ENCODE data around the gene MCRIP1. TPM values are rescaled to one million over a fixed set of nuclear protein-coding genes. Genes with fewer than 3 reads are reported as not detected.

The MCRIP1 gene
- total and polyA plus RNA-seq, 2 of the 4 experiments (the other 2 are of a cell fraction): 56.5 to 164 TPM

DNA sequence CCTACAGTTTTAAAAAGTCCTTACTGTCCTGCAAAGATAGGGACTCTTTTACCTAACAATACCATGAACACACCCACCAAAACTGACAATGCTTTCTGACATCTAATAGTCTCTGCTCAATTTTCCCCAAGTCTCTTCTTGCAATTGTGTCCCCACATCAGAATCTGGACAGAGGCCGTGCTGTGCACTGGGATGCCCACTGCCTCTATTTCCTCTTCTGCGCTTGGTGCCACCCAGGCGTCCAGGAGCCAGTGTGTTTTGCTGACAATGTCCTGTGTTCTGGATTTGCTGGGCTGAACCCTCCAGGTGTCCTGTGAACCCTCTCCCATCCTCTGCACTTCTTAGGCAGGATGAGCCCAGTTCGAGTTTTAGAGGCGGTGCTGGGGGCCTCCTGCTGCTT lies 44.5 kb upstream of the MCRIP1 start:
- dilution Hi-C loops (cut with HindIII; ENCODE audit: low sequenced_read_pairs, unreplicated experiment): no loop called here
- CTCF ChIA-PET: no interaction called here

More for the DNA sequence above, 44.5 kb upstream of the MCRIP1 start:
- Histone ChIP-seq H2AK5ac (ENCODE audit: low read depth, low read length) (peak overlapping the region; percentile 92), H2BK20ac (ENCODE audit: low read depth, low read length) (peak overlapping the region; percentile 89), H3K4me1 (ENCODE audit: control insufficient read depth, insufficient read depth, low read length) (peaks cover 13% of the 10 kb centered on the region), H3K14ac (replicated peaks; ENCODE audit: low read depth, low read length) (peak overlapping the region; percentile 25; the same call in 1 of the 2 replicates), H3K23ac (ENCODE audit: low read depth, low read length) (peak overlapping the region; percentile 63), H3K56ac (ENCODE audit: extremely low read depth, insufficient read depth, low read length) (no peak overlapping the region; the same call in 1 of the 2 replicates), H3K4ac (ENCODE audit: low read depth, low read length) (peak overlapping the region; percentile 80), H2BK15ac (ENCODE audit: low read depth, low read length) (peak overlapping the region; percentile 84; the same call in 2 of the 3 replicates), H4K5ac (ENCODE audit: low read depth, low read length) (peak overlapping the region; percentile 15), H2AFZ (replicated peaks; ENCODE audit: low read length, poor library complexity) (peak overlapping the region; percentile 53), H4K20me1 (ENCODE audit: insufficient read depth, low read length) (peaks cover 5% of the 10 kb centered on the region; the same call in 1 of the 2 replicates), H2BK5ac (ENCODE audit: low read depth, low read length, poor library complexity, severe bottlenecking) (peak overlapping the region; percentile 76), H3K9ac (ENCODE audit: low read depth, low read length) (no peak overlapping the region), H3K36me3 (ENCODE audit: control insufficient read depth, insufficient read depth, low read length) (peaks cover 9% of the 10 kb centered on the region), H3K27ac (ENCODE audit: insufficient read depth, low read length) (peak overlapping the region; percentile 92; the same call in 1 of the 2 replicates), H4K8ac (ENCODE audit: low read depth in 2 of 2, low read length in 2 of 2) (peak overlapping the region in 1 of 2 experiments; percentile 8; a peak in 1 of 4 replicates), H3K18ac (ENCODE audit: low read depth, low read length) (peak overlapping the region; percentile 16), H2AK9ac (replicated peaks; ENCODE audit: low read depth, low read length, poor library complexity) (peak overlapping the region; percentile 22), H3K4me3 (ENCODE audit: insufficient read depth, low read depth, low read length) (no peak overlapping the region), H2BK120ac (ENCODE audit: low read depth, low read length) (peak overlapping the region; percentile 77), H3K9me3 (ENCODE audit: control insufficient read depth, insufficient read depth, low read length) (no peaks in the 10 kb centered on the region), H4K91ac (ENCODE audit: insufficient read depth, low read depth, low read length) (peak overlapping the region; percentile 80), H3K79me1 (ENCODE audit: low read depth in 1 of 2, low read length in 2 of 2) (peaks cover 17 to 51% of the 10 kb centered on the region in 2 experiments), H3K4me2 (ENCODE audit: low read depth, low read length) (no peak overlapping the region), H3K9me1 (ENCODE audit: insufficient read depth, low read length) (peaks cover 21% of the 10 kb centered on the region), H3K27me3 (ENCODE audit: control insufficient read depth, insufficient read depth, low read length) (no peaks in the 10 kb centered on the region)
- ATAC-seq (ENCODE audit: low read depth): no peak
- DNase-seq: no peak
- in situ Hi-C loops (cut with MboI; ENCODE audit: low sequenced_read_pairs) (no loop called here), intact Hi-C loops (cut with micrococcal nuclease) (no loop called here)
- TF ChIP-seq MAZ (IDR thresholded peaks at IDR 0.05; ENCODE audit: borderline replicate concordance, low read depth, low read length) (no peak), POLR2A (IDR thresholded peaks at IDR 0.05; ENCODE audit: low read depth, low read length) (no peak), FOS (IDR thresholded peaks at IDR 0.05; ENCODE audit: low read depth, low read length) (no peak), BHLHE40 (IDR thresholded peaks at IDR 0.05; ENCODE audit: low read depth, low read length) (no peak), MXI1 (IDR thresholded peaks at IDR 0.05; ENCODE audit: borderline replicate concordance, low read depth, low read length) (no peak), RFX5 (IDR thresholded peaks at IDR 0.05; ENCODE audit: low read depth, low read length) (no peak), USF2 (IDR thresholded peaks at IDR 0.05; ENCODE audit: low read depth, low read length) (no peak)
- TF ChIP-seq, protein P1, sequence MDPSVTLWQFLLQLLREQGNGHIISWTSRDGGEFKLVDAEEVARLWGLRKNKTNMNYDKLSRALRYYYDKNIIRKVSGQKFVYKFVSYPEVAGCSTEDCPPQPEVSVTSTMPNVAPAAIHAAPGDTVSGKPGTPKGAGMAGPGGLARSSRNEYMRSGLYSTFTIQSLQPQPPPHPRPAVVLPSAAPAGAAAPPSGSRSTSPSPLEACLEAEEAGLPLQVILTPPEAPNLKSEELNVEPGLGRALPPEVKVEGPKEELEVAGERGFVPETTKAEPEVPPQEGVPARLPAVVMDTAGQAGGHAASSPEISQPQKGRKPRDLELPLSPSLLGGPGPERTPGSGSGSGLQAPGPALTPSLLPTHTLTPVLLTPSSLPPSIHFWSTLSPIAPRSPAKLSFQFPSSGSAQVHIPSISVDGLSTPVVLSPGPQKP (IDR thresholded peaks at IDR 0.05; ENCODE audit: borderline replicate concordance, low read depth, low read length): no peak
- TF ChIP-seq, protein P2, sequence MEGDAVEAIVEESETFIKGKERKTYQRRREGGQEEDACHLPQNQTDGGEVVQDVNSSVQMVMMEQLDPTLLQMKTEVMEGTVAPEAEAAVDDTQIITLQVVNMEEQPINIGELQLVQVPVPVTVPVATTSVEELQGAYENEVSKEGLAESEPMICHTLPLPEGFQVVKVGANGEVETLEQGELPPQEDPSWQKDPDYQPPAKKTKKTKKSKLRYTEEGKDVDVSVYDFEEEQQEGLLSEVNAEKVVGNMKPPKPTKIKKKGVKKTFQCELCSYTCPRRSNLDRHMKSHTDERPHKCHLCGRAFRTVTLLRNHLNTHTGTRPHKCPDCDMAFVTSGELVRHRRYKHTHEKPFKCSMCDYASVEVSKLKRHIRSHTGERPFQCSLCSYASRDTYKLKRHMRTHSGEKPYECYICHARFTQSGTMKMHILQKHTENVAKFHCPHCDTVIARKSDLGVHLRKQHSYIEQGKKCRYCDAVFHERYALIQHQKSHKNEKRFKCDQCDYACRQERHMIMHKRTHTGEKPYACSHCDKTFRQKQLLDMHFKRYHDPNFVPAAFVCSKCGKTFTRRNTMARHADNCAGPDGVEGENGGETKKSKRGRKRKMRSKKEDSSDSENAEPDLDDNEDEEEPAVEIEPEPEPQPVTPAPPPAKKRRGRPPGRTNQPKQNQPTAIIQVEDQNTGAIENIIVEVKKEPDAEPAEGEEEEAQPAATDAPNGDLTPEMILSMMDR (conservative IDR thresholded peaks at IDR 0.05; ENCODE audit: low read depth, low read length): no peak
- POLR2A ChIA-PET (ENCODE audit: unreplicated experiment): no interaction called here
- WGBS, 2 experiments (ENCODE audit: extremely low coverage in 2 of 2, insufficient read length in 1 of 2): 80% methylated on average over 1 of the region's 5 CpGs; no CpG with 5 or more reads in 1 of the 2 experiments
- BruUV-seq (replicated peaks): no TSS peak
